Trophoblast cell (in vitro differentiated cells and primary cell): ENCODE results near the gene CCR5AS.
"Not testable (repeated sequence)": the region's sequence is repeated elsewhere in the genome, so short reads cannot be mapped to it uniquely, and the experiment has no call there.

Source experiments
- DNase-seq, 2 donors: peaks; one replicate each; pipeline ENCODE4 v3.0.0-alpha.2; 2016
- H2AFZ ChIP-seq: 2 replicates; pipeline ENCODE4 v1.6.1; 2013; ENCODE audit warnings: low read length, moderate library complexity, mild to moderate bottlenecking; ENCODE audit not compliant: insufficient read depth, poor library complexity
- H2AK5ac ChIP-seq: 2 replicates; pipeline ENCODE4 v1.6.1; 2013; ENCODE audit warnings: mild to moderate bottlenecking, low read length
- H2BK120ac ChIP-seq: 2 replicates; pipeline ENCODE4 v1.6.1; 2013; ENCODE audit warnings: low read length, mild to moderate bottlenecking, moderate library complexity; ENCODE audit not compliant: insufficient read depth, poor library complexity
- H2BK12ac ChIP-seq: 2 replicates; pipeline ENCODE4 v1.6.1; 2013; ENCODE audit warnings: mild to moderate bottlenecking, low read length, moderate library complexity
- H2BK5ac ChIP-seq: 2 replicates; pipeline ENCODE4 v1.6.1; 2013; ENCODE audit warnings: low read length, low read depth, moderate library complexity, mild to moderate bottlenecking; ENCODE audit not compliant: poor library complexity
- H3K14ac ChIP-seq: 2 replicates; pipeline ENCODE4 v1.6.1; 2013; ENCODE audit warnings: mild to moderate bottlenecking, low read length
- H3K18ac ChIP-seq: 2 replicates; pipeline ENCODE4 v1.6.1; 2013; ENCODE audit warnings: mild to moderate bottlenecking, low read length
- H3K23ac ChIP-seq: 2 replicates; pipeline ENCODE4 v1.6.1; 2013; ENCODE audit warnings: low read length
- H3K27ac ChIP-seq: 2 replicates; pipeline ENCODE4 v1.5.1; 2013; ENCODE audit warnings: low read depth, mild to moderate bottlenecking, inconsistent platforms, low read length, moderate library complexity
- H3K27me3 ChIP-seq: 2 replicates; pipeline ENCODE4 v1.6.1; 2013; ENCODE audit warnings: inconsistent platforms, mild to moderate bottlenecking, low read length, moderate library complexity; ENCODE audit not compliant: insufficient read depth
- H3K36me3 ChIP-seq, 2 experiments: 1 replicate in 1 of 2; 2 replicates in 1 of 2; pipeline ENCODE4 v1.6.1; 2013; ENCODE audit warnings: low read length in 2 of 2, mild to moderate bottlenecking in 2 of 2, moderate library complexity in 1 of 2; ENCODE audit not compliant: insufficient read depth in 2 of 2, control insufficient read depth in 1 of 2
- H3K4ac ChIP-seq: 2 replicates; pipeline ENCODE4 v1.6.1; 2013; ENCODE audit warnings: low read depth, mild to moderate bottlenecking, low read length, moderate library complexity
- H3K4me1 ChIP-seq, 2 experiments: 1 replicate in 1 of 2; 2 replicates in 1 of 2; pipeline ENCODE4 v1.6.1; 2013; ENCODE audit warnings: low read length in 2 of 2, mild to moderate bottlenecking in 2 of 2, moderate library complexity in 1 of 2; ENCODE audit not compliant: insufficient read depth in 2 of 2, control insufficient read depth in 1 of 2
- H3K4me2 ChIP-seq: 2 replicates; pipeline ENCODE4 v1.6.1; 2013; ENCODE audit warnings: inconsistent platforms, mild to moderate bottlenecking, low read length, moderate library complexity
- H3K4me3 ChIP-seq: 2 replicates; pipeline ENCODE4 v1.5.1; 2013; ENCODE audit warnings: mild to moderate bottlenecking, low read depth, low read length, inconsistent platforms
- H3K79me1 ChIP-seq: one replicate; pipeline ENCODE4 v1.6.1; 2013; ENCODE audit warnings: low read length
- H3K79me2 ChIP-seq: 2 replicates; pipeline ENCODE4 v1.6.1; 2013; ENCODE audit warnings: low read length, mild to moderate bottlenecking; ENCODE audit not compliant: control insufficient read depth, insufficient read depth, poor library complexity
- H3K9ac ChIP-seq: 2 replicates; pipeline ENCODE4 v1.6.1; 2013; ENCODE audit warnings: mild to moderate bottlenecking, low read length
- H3K9me3 ChIP-seq: 2 replicates; pipeline ENCODE4 v1.6.1; 2013; ENCODE audit warnings: low read depth, mild to moderate bottlenecking, control low read depth, inconsistent platforms, low read length; ENCODE audit not compliant: insufficient read depth
- H4K12ac ChIP-seq: 2 replicates; pipeline ENCODE4 v1.6.1; 2013; ENCODE audit warnings: low read depth, mild to moderate bottlenecking, low read length, moderate library complexity
- H4K8ac ChIP-seq: 2 replicates; pipeline ENCODE4 v1.6.1; 2013; ENCODE audit warnings: low read depth, mild to moderate bottlenecking, low read length, moderate library complexity
- H4K91ac ChIP-seq: one replicate; pipeline ENCODE4 v1.6.1; 2013; ENCODE audit warnings: low read depth, mild to moderate bottlenecking, low read length, moderate library complexity
- WGBS: extraction: QIAGEN DNeasy Blood & Tissue Kit; methylation state at CpG from one replicate; pipeline ENCODE4 v1.1.7; 2013; ENCODE audit warnings: missing lambda C conversion rate; ENCODE audit not compliant: insufficient read length, insufficient coverage; ENCODE audit errors: extremely low coverage; 5-methylcytosine and 5-hydroxymethylcytosine counted together

CCR5AS gene

GRCh38 chr3:46389306-46389705, 17.6 kb downstream of the CCR5AS start:
- Histone ChIP-seq H4K12ac (no peak overlapping the region), H3K36me3 (no peaks in the 10 kb centered on the region), H4K8ac (no peak overlapping the region), H3K14ac (no peak overlapping the region), H3K9ac (no peak overlapping the region), H2BK5ac (no peak overlapping the region), H3K18ac (no peak overlapping the region), H3K27ac (no peak overlapping the region), H3K9me3 (no peaks in the 10 kb centered on the region), H3K4ac (no peak overlapping the region), H3K4me1 (peaks cover 6 to 16% of the 10 kb centered on the region in 2 experiments), H3K79me1 (peaks cover 7% of the 10 kb centered on the region), H2AK5ac (no peak overlapping the region), H2BK120ac (no peak overlapping the region), H4K91ac (no peak overlapping the region), H2BK12ac (no peak overlapping the region), H3K79me2 (no peaks in the 10 kb centered on the region), H3K4me3 (no peak overlapping the region), H3K4me2 (no peak overlapping the region), H3K23ac (no peak overlapping the region), H2AFZ (no peak overlapping the region), H3K27me3 (no peaks in the 10 kb centered on the region)
- no peak for DNase-seq
- no CpG with 5 or more reads among the region's 6 CpGs for WGBS

GRCh38 chr3:46388847-46389246, 18.0 kb downstream of the CCR5AS start:
- H4K12ac ChIP-seq, H2BK120ac ChIP-seq, H3K27ac ChIP-seq, H3K27me3 ChIP-seq, H3K9me3 ChIP-seq, H2AK5ac ChIP-seq, H4K91ac ChIP-seq, H3K36me3 ChIP-seq, H3K9ac ChIP-seq, H2BK12ac ChIP-seq, H3K79me1 ChIP-seq, H4K8ac ChIP-seq, H2AFZ ChIP-seq, H3K4me3 ChIP-seq, H3K18ac ChIP-seq, H3K4ac ChIP-seq, H3K14ac ChIP-seq, DNase-seq, H3K79me2 ChIP-seq, H2BK5ac ChIP-seq, H3K23ac ChIP-seq, H3K4me2 ChIP-seq: not testable (repeated sequence)
- WGBS: no CpG with 5 or more reads among the region's 4 CpGs
- peaks cover 5 to 15% of the 10 kb centered on the region in 2 experiments for H3K4me1 ChIP-seq

- Histone ChIP-seq H3K9me3 (no peaks in the 10 kb centered on the region), H3K4me2 (no peak overlapping the region), H2AFZ (no peak overlapping the region), H2BK12ac (no peak overlapping the region), H3K4me1 (peaks cover 5 to 10% of the 10 kb centered on the region in 2 experiments), H2AK5ac (no peak overlapping the region), H3K14ac (no peak overlapping the region), H3K4me3 (no peak overlapping the region), H4K8ac (no peak overlapping the region), H3K27ac (no peak overlapping the region), H2BK120ac (no peak overlapping the region), H4K12ac (no peak overlapping the region), H3K18ac (no peak overlapping the region), H3K23ac (no peak overlapping the region), H3K9ac (no peak overlapping the region), H3K79me2 (no peaks in the 10 kb centered on the region), H2BK5ac (no peak overlapping the region), H3K79me1 (no peaks in the 10 kb centered on the region), H3K36me3 (no peaks in the 10 kb centered on the region), H3K4ac (no peak overlapping the region), H4K91ac (no peak overlapping the region), H3K27me3 (no peaks in the 10 kb centered on the region)
- WGBS: no CpG with 5 or more reads among the region's 4 CpGs
- DNase-seq: peak; percentile 84 to 93
These were observed 20.7 kb downstream of the CCR5AS start for GRCh38 chr3:46386205-46386604.

GRCh38 chr3:46383951-46384330, 22.9 kb downstream of the CCR5AS start:
- Histone ChIP-seq H3K79me1 (no peaks in the 10 kb centered on the region), H2AK5ac (no peak overlapping the region), H2BK120ac (no peak overlapping the region), H4K8ac (no peak overlapping the region), H2AFZ (no peak overlapping the region), H4K91ac (no peak overlapping the region), H3K18ac (no peak overlapping the region), H3K36me3 (no peaks in the 10 kb centered on the region), H3K14ac (no peak overlapping the region), H3K79me2 (no peaks in the 10 kb centered on the region), H4K12ac (no peak overlapping the region), H3K4me2 (no peak overlapping the region), H3K23ac (no peak overlapping the region), H3K4me3 (no peak overlapping the region), H2BK12ac (no peak overlapping the region), H3K9ac (no peak overlapping the region), H3K4ac (no peak overlapping the region), H3K27me3 (no peaks in the 10 kb centered on the region), H3K4me1 (peaks cover 5 to 8% of the 10 kb centered on the region in 2 experiments), H3K27ac (no peak overlapping the region), H3K9me3 (no peaks in the 10 kb centered on the region), H2BK5ac (no peak overlapping the region)
- no CpG with 5 or more reads among the region's 5 CpGs for WGBS
- no peak for DNase-seq
